ENCODE results near the gene ATP6AP2.
"Not testable (repeated sequence)": the region's sequence is repeated elsewhere in the genome, so short reads cannot be mapped to it uniquely, and the experiment has no call there.

Gene ATP6AP2, protein sequence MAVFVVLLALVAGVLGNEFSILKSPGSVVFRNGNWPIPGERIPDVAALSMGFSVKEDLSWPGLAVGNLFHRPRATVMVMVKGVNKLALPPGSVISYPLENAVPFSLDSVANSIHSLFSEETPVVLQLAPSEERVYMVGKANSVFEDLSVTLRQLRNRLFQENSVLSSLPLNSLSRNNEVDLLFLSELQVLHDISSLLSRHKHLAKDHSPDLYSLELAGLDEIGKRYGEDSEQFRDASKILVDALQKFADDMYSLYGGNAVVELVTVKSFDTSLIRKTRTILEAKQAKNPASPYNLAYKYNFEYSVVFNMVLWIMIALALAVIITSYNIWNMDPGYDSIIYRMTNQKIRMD

DNA sequence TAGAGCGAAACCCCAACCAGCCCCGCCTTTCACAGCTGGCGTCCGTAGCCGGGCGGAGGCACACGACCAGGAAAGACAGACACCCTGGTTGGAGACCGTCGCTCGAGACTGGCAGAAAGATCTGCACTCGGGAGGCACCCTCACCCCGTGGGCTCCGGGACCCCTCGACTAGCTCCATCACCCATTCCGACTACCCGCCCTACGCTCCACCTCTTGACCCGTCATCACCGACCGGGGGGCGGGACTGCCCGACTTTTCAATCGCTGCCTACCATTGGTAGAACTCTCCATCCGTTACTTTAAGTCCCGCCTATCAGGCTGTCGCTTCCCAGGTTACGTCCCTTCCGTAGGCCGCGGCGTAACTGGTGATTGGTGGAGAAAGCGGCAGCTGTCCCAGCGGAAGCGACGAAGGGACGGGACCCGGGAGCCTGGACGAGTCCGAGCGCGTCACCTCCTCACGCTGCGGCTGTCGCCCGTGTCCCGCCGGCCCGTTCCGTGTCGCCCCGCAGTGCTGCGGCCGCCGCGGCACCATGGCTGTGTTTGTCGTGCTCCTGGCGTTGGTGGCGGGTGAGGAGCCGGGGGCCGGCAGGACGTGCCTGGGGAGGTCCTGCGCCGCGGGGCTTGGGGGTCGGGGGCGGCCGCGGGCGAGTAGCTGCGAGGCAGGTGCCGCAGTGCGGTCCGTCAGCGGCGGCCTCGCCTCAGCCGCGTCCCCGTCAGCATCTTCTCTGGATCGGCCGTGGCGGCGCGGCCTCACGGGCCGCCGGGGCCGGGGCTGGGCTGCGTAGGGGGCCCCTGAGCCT is at the start of gene ATP6AP2:
Gene ATP6AP2 (plus strand): TSS at position 434 of the 799 bp plus-strand sequence. CDS start 96 bp downstream, at position 530.
- DNase-seq = peak; percentile 96

DNA sequence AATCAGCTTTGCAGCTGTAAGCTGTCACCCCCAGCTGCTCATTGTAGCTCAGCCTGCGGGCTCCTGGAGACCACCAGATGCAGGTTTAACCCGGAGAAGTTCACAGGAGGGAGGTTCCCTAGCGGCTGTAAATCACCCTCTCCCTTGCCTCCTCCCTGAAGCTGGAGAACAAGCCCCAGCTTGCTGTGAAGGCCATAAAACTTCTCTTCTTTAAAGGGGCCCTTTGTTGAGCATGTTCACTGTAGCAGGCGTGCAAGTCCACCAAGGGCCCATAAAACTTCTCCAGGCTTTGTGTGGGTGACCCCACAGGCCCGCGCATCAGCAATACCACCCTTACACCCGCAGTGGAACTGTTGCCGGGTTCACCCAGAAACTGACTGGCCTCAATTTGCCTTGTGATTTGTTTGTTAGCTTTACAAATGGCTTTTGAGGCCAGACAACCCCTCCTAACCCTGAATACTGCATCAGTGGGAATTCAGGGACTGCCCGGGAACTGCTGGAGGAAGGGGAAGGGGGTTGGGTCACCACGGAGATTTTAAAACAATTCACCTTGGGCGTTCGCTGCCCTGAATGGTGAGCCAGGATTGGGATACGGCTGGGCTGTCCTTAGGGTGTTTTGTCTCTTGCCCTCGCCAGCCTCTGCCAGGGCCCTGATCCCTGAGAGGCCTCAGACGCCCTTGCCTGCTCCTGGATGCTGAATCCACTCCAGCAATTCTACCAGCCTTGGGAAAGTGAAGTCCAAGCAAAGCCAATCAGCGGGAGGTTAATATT is 49.5 kb upstream of the ATP6AP2 start:
- DNase-seq = peak; percentile 86

DNA sequence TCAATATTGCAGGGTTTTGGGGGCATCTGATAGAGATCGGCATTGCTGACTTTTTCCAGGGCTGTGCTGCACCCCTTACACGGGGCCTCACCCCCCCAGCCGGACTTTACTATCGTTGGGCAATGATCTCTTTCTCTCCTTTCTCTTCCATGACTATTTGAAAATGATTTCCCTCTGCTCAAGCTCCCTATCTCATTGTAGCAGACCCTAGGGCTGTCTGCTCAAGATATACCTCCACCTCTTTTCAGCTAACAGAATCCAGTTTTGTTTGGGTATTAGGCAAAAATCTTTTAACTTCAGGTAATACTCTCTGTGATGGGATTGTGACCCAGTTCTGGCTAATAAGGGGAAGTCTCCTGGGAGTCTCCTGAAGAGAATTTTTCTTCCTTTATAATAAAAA is 43.5 kb upstream of the ATP6AP2 start:
- no peak for DNase-seq

DNA sequence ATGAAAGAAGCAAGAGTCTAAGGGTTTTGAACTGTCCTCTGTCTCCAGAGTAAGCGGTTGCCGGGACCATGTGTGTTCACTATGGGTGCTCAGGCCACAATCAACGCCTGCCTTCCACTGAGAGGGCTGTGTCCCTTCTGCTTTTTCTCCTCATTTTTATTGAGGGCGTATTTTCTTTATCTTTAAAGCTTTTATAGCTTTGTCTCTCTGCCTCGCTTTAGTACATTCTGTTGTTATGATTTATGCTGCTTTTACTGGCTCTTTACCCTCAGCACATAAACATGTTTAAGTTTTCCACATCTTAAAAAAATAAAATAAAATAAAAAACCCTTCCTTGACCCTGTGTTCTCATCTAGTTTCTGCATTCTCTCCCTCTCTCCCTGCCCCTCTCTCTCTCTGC is 42.4 kb upstream of the ATP6AP2 start:
- DNase-seq = no peak

DNA sequence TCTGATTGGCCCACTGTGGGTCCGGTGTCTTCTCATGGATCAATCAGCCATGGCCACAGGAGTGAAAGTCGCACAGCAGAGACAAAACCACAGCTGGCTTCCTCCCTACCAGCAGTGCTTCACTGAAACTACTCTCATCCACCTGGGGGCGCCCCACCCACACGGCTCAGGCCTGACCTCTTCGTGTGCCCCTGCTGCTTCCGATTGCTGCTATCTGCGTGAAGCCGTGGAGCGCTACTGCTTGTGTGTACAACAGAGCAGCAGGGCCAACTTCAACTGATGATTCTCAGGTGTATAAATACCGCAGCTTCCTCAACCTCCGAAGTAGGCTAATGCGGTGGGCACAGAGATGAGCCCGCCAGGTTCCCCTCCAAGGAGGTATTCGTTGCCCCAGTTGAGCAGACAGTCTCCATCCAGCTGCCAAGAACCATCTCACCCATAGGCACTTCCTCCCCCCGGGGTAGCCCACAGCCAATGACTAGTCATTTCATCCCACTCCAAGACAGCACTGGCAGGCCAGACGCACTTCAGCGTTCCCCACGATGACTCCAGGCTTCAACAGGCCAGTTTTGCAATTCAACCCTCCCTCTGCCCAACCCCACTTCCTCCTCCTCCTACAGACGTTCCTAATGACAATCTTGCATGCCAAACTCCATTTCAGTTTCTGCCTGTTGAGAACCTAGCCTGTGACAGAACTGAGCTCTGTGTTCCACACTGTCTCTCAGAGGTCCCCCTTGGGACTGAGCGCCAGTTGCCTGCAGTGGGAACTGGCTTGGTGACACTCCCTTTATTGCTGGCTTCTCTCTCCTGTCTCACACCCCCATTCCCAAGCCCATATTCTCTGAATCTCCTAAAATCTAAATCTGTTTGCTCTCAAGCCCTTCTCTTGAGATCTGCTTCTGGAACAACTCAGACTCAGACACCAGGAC is 41.3 kb upstream of the ATP6AP2 start:
- no peak for DNase-seq

DNA sequence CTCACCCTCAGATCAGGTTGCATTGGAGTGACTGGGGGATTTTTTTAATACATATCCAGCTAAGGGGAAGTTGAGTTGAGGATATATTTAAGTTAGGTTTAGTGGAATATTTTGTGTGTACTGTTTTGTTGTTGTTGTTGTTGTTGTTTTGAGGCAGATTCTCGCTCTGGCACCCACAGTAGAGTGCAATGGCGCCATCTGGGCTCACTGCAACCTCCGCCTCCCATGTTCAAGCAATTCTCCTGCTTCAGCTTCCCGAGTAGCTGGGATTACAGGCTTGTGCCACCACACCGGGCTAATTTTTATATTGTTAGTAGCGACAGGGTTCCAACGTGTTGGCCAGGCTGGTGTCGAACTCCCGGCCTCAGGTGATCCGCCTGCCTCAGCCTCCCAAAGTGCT is 38.6 kb upstream of the ATP6AP2 start:
- DNase-seq = no peak

DNA sequence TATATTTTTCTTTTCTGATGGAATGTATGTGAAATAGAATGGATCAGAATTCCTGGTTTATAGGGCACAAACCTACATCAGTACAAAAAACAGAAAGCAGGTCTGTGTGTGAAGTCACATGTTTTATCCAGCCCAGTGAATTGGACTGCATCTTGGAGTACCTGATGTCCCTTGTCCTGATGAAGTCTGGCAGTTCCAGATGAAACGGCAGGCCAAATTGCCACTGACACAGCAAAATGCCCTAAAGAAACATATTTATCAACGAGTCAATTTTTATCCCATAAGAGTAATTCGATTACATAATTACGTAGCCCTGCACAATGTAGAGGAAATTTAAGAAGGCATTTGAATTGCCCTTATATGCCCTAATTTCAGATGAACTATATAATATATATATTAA is 37.8 kb upstream of the ATP6AP2 start:
- DNase-seq = no peak

DNA sequence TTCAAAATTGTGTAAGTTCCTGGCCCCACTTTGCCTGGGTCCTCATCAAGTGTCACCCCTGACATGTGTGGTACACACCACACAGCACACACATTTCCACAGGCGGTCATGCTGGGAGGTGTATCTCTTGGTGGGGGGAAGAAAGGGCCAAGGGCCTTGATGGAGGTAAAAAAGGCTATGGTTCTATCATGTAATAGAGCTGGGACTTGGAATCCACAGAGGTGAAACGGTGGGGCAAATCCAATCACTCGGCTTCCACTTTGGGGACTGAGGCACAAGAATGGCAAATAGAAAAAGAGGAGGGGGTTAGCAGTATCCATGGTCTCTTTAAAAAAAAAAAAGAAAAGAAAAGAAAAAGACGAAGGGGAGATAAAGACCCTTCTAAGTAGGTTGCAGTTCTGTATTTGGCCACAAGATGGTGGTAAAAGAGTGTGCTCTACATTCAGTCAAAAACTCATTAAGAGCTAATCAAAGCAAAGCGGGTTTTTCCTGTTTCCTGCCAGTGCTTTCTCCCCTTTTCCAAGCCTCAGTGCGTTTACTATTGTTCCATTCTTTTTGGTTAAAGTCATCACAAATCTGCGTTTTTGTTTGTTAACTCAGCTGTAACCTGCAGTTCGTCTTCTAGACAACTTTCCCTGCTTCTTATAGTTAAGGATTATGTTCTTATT is 37.0 kb upstream of the ATP6AP2 start:
- DNase-seq = peak; percentile 28

DNA sequence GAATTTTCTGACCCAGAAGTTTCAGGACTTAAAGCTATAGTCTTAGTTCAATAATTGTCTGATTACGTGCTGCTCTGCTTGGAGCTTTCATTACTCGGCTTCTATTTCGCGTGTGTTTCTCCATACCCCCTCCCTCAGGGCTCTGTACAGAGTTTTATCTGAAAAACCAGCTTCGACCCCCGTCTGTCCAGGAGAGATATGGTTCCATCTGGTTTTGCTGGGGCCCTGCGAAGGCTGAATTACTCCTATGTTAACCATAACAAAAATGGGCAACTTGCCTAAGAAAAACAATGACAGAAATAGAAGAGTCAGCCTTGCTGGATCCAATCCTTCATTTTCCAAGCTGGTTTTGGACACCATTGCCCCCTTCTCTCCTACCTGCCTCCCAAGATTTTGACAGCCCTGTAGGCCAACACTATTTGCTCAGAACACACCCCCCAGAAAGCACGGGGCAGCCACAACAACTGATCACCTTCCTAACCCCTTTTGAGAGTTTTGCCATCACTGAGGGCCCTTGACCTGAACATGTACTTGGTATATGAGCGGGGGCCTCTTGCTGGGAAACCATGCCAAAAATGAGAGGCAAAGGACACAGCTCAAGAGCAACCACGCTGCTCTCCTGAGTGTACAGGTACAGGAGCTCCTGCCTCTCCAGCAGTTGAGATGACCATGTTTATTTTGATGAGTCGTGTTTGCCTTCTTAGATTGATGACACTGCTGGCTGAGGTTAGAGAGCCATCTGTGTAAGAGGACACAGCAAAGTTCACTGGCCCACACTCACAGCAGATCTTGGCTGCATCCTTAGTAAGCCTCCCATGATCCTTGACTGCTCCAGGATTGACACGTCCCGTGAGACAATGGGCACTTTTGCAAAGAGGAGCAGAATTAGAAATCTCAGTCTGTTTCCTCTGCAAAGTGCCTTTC is 36.2 kb upstream of the ATP6AP2 start:
- no peak for DNase-seq

DNA sequence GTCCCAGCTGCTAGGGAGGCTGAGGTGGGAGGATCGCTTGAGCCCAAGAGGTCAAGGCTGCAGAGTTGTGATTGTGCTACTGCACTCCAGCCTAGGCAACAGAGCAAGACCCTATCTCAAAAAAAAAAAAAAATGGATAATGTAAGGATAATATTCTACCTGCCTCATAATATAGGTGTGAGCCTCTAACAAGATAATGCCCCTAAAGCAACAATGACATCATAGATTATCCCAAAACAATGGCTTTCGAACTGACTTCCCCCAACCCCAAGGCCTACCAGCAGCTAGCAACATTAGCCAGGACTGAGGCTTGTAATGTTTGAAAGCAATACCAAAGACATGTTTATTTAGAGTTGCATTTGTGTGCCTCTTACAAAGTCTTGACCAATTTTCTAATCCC is 33.9 kb upstream of the ATP6AP2 start:
- DNase-seq = no peak

DNA sequence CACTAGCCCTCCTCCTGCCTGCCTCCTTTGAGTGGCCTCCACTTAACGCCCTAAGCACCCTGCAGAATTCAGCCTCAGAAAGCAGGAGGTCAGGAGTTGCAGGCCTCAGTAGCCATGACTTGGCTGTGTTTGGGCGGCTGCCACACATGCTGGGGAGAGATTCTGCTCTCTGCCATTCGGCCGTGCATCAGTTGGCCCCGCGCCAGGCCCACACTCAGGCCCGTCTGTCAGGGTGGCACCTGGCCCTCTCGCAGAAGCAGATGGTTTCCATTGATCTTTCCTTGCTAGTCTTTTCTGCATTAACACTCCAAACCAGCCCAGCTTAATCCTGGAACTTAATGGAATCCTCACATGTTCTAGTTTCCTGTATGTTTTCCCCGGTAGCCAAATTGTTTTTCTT is 30.7 kb upstream of the ATP6AP2 start:
- no peak for DNase-seq

DNA sequence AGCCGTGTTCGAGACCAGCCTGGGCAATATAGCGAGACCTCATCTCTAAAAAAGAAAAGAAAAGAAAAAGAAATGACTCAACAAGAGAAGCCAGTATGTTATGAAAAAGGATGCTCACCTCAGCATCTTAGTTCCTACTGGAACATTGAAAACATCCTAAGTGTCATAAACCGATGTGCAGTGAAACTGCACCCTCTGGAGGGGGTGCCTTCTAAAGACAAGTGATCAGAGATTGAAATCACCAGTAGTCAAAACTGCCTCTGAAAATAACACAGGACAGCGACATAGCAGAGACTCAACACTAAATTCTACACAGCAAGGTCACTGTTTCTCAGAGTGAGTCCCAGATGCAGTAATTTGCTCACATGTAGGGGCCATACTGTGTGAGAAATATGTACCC is 28.0 kb upstream of the ATP6AP2 start:
- no peak for DNase-seq

DNA sequence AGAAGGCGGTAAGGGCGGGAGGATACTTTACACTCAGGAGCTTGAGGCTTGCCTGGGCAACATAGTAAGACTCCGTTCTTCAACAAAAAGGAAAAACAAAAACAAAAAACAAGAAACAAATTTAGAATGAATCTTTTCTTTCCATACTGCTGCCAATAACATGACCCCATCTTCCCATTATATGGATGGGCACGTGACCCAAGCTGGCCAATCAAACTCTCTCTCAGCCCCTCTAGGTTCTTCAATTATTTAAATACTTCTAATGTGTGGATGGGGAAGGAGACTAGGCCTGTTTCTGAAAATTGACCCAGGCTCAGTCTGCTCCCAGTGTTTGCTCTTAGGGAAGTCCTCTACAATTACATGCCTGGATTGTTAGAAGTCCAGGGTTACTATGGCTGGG is 22.2 kb upstream of the ATP6AP2 start:
- no peak for DNase-seq

DNA sequence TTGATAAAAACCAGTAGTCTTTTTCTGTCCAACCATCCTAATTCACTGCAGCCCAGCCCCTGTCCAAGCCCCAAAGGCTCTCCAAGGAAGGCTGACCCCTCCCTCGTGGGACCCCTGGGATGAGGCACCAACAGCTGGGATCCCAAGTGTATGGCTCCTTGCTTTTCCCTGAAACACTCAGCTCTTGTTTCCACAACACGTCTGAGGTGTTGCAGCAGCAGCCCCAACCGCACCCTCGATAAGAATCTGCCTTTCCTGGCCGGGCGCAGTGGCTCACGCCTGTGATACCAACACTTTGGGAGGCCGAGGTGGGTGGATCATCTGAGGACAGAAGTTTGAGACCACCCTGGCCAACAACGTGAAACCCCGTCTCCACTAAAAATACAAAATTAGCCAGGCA is 17.0 kb upstream of the ATP6AP2 start:
- no peak for DNase-seq

DNA sequence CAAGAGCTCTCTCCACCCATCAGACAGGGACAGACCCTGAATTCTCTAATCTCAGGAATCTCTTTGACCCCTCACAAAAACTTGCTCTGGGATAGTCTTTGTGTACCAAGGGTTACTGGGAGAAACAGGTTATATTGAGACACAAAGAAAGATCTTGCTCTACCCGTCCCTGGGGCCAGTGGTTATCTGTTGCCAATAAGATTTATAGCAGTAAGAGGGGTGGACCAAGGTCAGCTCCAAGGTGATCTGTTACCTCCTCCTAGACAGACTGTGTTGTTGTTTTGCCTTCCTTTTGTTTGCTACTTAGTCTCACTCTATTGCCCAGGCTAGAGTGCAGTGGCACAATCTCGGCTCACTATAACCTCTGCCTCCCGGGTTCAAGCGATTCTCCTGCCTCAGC is 16.3 kb upstream of the ATP6AP2 start:
- no peak for DNase-seq

DNA sequence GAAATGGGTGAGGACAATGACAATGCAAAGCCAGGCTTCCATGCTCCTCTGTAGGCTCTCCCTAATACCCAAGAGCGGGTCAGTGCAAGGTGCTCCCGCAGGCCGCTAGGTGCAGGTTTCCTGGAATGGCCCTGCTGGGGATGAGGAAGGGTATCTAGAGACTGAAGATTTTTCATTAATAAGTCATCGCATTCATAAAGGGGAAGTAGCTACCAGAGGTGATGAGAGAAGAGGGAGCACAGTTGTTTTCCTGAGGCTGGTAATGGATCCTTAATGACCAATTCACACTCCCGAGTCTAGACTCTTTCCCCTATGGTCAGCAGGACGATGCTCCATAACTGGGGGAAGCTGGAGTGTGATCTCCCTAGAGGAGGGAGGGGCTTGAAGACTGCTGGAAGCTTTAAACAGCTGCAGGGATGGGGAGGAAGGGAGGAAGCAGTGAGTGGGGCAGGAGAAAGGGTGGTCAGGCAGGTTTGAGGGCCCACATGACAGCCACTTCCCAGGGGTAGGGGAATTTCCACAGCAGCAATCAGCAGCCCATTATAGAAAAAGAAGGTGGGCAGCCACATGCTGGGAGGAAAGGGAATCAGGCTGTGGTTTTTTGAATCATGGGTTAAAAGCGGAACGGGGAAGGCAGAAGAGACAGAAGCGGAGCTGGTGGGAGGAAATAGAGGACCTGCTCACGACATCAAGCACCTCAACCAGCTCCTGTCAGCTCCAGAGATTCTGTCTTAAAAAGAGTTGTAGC is 10.2 kb upstream of the ATP6AP2 start:
- DNase-seq = no peak

DNA sequence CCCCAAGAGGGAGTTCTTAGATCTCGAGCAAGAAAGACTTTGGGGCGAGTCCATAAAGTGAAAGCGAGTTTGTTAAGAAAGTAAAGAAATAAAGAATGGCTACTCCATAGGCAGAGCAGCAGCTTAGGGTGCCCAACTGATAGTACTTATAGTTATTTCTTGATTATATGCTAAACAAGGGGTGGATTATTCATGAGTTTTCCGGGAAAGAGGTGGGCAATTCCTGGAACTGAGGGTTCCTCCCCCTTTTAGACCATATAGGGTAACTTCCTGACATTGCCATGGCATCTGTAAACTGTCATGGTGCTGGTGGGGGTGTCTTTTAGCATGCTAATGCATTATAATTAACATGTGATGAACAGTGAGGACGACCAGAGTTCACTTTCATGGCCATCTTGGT is 9.6 kb upstream of the ATP6AP2 start:
- not testable (repeated sequence) for DNase-seq

DNA sequence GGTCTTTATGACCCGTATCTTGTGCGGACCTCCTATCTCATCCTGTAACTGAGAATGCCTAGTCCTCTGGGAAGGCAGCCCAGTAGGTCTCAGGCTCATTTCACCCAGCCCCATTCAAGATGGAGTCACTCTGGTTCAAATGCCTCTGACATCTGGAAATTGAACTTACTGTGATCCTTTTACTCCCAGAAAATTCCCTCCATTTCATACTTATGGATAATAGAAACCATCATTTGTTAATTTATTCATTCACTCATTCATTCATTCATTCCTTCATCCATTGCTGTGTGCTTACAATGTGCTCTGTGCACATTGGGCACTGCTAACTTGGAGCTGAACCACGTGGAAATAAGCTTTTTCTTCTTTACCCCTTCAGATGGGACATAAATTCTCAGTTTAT is 9.2 kb upstream of the ATP6AP2 start:
- no peak for DNase-seq

DNA sequence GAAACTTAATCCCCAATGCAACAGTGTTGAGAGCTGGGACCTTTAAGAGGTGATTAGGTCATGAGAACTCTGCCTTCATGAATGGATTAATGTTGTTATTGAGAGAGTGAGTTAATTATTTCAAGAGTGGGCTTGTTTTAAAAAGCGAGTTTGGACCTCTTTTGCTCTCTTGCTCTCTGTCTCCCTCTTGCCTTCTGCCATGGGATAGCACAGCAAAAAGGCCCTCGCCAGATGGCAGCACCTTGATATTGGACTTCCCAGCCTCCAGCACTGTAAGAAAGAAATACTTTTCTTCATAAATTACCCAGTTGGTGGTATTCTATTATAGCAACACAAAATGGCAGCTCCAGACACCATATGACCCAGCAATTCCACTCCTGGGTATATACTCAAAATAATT is 7.0 kb upstream of the ATP6AP2 start:
- DNase-seq = peak; percentile 10

DNA sequence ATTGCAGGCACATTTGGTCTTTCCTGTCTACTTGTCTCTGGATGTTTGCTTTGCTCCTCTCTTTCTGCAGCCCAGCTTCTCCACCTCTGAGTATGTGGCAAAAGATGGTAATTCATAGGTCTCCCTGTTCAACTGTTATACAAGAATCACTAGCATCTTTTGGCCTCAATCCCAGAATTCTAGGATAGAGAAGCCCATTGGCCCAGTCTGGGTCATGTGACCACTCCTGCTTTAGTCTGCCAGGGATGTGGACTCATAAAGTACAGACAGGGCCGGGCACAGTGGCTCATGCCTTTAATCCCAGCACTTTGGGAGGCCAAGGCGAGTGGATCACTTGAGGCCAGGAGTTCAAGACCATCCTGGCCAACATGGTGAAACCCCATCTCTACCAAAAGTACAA is 5.4 kb upstream of the ATP6AP2 start:
- not testable (repeated sequence) for DNase-seq
